Embryonic facial prominence (tissue), 1 donor: ENCODE results near the gene UNC13D.
"Not testable (repeated sequence)": the region's sequence is repeated elsewhere in the genome, so short reads cannot be mapped to it uniquely, and the experiment has no call there.

Source experiments
- DNase-seq: peaks from one replicate; pipeline ENCODE4 v3.0.0-alpha.2; 2016; ENCODE audit errors: extremely low spot score

Gene UNC13D

DNA sequence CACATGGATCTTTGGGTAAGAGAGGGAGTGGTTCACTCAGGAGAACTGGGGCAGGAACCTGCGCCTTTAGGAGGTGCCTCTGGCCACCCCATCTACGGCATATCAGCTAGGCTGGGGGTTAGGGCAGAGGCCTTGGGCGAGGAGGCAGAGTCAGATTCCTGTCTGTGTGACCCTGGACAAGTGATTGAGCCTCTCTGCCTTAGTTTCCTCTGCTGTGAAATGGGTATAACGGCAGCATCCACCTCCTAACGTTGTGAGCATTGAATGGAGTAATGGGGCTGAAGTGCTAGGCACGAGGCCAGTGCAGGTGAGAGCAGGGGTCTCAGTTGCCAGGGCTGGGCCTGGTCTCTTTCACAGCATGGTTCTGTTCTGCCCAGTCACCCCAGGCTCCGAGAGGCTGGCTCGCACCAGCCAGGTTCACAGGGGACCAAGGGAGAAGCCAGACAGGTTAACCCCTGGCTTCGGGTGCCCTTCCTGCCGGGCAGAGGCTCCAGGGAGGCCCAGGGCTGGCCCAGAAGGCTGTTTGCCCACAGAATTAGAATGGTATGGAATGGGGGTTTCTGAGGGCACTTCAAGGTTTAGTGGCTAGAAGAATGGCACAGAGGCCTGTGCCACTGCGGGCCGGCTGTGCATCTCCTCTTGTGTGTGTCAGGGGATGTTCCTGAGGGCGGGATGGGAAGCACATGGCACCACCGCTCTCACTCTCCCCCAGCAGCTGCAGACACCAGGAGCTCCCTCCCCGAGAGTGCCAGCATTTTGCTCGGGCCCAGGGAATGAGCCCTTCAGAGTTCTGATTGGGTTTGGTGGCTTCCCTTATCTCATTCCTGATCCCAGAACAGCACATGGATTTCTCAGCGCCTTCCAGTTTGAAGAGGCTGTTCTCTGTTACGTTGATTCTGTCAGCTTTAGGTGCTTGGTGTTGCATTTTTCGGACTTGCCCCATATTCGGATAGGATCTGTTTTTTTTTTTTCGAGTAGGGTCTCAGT lies 23.8 kb downstream of the UNC13D start:
- no peak for DNase-seq

DNA sequence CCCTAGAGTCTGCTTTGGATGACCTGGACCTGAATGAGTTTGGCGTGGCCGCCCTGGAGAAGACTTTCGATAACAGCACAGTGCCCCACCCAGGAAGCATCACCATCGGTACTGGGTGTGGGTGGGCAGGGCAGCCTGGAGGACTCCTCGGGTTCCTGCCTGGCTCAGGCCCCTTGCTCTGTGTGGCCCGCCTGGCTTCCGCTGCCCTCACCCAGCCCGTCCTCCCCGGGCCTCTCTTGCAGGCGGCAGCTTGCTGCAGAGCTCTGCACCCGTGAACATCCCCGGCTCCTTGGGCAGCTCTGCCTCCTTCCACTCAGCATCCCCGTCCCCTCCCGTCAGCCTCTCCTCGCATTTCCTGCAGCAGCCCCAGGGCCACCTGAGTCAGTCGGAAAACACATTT lies 24.5 kb downstream of the UNC13D start:
- no peak for DNase-seq

- DNase-seq: no peak
Measured at GRCh38 chr17:75819116-75819515, 25.1 kb downstream of the UNC13D start.

DNA sequence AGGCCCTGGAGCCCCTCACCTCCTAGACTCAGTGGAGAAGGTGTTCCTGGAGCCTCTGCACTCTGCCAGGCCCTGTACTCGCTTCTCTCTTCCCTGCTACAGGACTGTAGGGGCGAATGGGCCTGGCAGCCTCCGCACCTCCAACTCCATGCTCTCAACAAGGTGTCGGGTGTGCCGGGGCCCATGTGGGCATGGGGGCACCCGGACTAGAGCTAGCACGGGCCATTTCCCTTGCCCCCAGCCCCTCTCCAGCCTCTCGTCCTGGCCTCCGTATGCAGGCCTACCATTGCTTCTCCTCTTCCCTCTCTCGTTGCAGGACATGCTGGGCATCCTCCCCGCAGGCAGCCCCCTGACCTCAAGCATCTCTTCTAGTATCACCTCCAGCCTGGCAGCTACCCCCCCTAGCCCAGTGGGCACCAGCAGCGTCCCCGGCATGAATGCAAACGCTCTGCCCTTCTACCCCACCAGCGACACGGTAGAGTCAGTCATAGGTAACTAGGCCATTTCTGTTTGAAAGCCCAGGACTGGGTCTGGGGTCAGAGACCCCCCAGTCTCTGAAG lies 25.8 kb downstream of the UNC13D start:
- DNase-seq: no peak

DNA sequence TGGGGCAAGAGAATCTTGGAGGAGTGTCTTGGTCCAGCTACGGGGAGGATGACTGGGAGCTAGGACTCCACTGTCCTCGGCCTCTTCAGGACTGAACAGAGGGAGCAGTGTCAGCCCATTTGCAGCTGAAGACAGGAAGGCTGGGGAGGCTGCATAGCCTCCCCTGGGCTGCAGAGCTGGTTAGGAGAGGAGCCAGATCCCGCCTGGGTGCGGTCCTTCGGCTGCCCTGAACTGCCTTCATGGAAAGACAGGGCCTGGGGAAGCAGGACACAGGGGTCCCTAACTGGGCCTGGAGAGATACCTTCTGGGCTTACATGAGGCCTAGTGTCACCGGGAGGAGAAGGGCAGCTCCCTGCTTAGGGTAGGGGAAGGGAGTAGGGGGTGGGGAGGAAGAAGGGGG lies 26.6 kb downstream of the UNC13D start:
- DNase-seq: no peak

DNA sequence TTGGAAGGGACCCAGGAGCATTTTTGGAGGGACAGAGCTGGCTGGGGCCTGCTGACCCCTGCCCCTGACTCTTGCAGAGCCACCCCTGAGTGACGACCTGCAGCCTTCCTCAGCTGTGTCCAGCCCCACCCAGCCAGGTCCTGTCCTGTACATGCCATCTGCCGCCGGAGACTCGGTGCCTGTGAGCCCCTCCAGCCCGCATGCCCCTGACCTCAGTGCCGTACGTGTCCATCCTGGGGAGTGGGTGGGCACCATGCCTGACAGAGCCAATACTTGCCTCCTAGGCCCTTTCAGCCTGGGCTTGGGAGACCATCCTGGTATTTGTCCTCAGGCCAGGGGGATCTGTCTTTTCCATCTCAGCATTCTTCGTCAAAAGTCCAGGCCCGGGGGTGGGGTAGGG lies 27.5 kb downstream of the UNC13D start:
- DNase-seq: no peak

- no peak for DNase-seq
Measured at GRCh38 chr17:75815399-75815798, 28.8 kb downstream of the UNC13D start.

GRCh38 chr17:75814900-75815373 lies 29.3 kb downstream of the UNC13D start:
- DNase-seq: no peak

GRCh38 chr17:75814021-75814395 lies 30.2 kb downstream of the UNC13D start:
- DNase-seq: no peak

DNA sequence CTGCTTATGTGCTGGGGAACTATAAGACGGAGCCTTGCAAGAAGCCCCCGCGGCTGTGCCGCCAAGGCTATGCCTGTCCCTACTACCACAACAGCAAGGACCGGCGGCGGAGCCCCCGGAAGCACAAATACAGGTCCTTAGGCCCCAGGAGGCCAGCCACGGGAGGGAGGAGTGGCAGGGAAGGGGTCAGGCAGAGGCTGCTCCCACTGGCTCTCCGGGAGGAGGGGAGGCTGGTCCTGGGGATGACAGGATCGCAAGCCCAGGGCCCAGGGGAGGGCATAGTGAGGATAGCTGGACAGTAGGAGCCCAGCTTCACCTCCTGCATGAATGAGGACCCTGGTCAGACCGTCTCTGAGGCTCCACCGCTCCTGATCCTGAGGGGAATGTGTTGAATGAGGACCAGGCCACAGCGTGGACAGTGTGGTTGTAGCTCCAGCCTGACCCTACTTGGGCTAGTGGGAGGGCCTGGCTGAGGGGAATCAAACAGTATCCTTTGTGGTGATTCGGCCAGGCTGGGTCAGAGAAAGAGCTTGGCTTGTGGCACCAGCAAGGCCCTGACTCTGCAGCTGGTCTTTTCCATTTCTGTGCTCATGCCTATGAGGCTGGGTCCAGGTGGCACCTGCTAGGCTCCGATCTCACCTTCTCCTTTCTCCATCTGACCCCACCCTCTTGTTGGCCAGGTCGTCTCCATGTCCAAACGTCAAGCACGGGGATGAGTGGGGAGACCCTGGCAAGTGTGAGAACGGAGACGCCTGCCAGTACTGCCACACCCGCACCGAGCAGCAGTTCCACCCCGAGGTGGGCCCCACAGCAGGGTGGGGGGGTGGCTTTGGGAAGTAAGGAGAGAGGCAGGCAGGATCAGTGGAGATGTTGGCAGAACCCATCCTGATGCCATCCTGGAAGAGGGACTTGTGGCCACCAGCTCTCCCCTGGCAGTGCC lies 30.9 kb downstream of the UNC13D start:
- DNase-seq: no peak

- no peak for DNase-seq
Measured at GRCh38 chr17:75812096-75813013, 31.8 kb downstream of the UNC13D start.

- no peak for DNase-seq
Measured at GRCh38 chr17:75811174-75811573, 33.0 kb downstream of the UNC13D start.

DNA sequence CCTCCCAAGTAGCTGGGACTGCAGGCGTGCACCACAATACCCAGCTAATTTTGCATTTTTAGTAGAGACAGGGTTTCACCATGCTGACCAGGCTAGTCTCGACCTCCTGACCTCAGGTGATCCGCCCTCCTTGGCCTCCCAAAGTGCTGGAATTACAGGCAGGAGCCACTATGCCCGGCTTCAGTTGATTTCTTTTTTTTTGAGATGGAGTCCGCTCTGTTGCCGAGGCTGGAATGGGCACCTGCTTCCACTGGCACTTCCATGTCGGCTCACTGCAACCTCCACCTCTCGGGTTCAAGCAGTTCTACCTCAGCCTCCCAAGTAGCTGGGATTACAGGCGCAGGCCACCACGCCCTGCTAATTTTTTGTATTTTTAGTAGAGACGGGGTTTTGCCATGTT lies 33.4 kb downstream of the UNC13D start:
- not testable (repeated sequence) for DNase-seq

DNA sequence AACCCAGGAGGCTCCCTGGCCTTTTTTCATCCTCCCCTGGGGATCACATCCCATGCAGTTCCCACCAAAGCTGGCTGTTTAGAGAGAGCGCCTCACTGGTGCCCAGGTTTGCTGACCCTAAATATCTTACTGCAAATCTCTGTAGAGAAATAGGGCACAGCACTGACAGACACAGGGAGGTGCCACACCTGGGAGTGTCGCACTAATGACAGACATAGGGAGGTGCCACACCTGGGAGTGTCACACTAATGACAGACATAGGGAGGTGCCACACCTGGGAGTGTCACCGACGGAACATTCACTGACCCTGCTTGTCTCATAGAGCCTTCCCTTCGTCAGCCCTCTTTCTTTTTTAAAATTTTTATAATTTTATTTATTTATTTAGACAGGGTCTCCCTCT lies 34.0 kb downstream of the UNC13D start:
- no peak for DNase-seq

GRCh38 chr17:75809631-75810111 lies 34.5 kb downstream of the UNC13D start:
- DNase-seq: no peak

DNA sequence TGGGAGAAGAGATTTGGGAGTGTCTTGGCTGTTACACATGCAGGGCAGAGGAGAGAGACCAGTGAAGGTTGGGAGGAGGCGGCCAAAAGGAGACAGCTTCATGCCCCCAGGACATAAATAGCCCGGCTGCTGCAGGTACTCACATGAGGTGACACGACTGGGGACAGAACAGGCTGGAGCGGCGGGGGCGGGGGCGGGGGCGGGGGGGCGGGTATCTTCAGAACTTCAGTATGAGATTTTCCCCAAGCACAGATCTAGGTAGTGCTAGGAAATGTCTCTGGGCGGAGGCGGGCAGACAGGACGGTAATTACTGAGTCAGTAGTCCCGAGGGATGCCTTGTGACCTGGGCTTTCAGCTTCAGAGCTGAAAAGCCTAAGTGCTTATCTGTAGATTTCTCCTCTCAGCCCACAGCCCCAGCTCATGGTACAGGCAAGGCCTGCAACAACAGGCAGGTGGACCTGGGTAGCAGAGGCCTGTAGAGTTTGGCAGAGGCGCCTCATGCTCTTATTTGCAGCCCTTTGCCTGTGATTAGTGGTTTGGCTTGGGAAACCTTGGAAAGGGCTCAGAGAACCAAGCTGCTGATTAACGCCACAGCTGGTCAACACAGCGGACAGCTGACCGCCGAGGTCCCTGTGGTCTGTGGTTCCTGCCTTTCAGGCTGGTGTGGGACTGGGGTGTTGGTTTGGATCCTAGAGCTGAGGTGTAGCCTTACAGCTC lies 35.1 kb downstream of the UNC13D start:
- no peak for DNase-seq

DNA sequence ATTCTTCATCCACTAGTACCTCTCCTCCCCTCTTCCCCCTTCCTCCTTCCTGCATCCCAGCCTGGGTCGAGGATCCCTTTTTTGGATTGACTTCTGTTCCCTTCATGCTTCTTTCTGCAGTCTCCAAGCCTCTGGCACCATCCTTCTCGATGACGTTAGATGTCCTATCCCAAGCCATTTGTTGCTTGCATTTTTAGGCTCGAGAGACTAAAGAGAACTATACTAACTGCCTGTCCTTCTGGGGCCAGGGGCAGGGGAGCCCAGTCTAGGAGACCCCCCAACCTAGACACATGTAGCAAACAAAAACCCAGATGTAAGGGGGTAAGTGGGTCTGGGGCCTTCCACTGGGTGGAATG lies 35.7 kb downstream of the UNC13D start:
- no peak for DNase-seq

DNA sequence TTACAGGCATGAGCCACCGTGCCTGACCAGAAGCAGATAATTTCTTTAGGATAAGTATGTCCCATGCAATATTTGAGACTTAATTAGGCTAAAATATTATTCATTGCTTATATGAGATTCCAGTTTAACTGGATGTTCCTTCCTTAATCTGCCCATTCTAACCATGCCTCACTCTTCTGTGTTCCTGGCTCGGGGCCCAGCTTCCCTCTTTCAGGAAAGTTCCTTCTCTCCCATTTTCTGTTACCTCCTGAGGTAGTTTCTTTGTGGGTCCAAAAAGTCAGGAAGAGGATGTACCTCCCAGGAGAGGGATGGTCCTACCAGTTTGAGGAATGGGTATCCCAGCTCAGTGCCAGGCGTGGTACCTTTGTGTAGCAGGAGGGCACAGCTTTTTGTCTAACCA lies 36.3 kb downstream of the UNC13D start:
- no peak for DNase-seq

- DNase-seq: no peak
Measured at GRCh38 chr17:75806822-75807500, 37.2 kb downstream of the UNC13D start.

DNA sequence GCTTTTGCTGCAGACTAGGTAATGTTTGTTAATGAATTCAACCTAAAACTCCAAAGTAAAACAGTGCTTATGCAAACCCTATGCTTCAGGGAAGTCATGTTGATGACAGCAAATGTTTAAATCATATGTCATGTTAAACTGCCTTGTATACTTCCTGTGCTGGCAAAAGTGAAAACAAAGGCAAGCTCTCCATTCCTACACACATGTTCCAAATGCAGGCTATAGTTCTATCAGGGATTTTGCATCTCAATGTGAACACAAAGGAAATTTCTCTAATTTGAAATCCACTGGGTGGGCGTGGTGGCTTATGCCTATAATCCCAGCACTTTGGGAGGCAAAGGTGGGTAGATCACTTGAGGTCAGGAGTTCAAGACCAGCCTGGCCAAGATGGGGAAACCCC lies 40.3 kb downstream of the UNC13D start:
- DNase-seq: no peak
